B cell (primary cell): Measurements from ENCODE around the gene PDE11A. TPM values are rescaled to one million over a fixed set of nuclear protein-coding genes. Genes with fewer than 3 reads are reported as not detected.
A peak's percentile ranks its signal among the peaks of the same experiment; 100 is the strongest.

Experiments used
- ATAC-seq: fragments of 200-7000 bp; cut with Tn5 transposase; one replicate; pipeline ENCODE4 v1.10.0; 2021; ENCODE audit warnings: low read depth, mild to moderate bottlenecking, moderate number of reproducible peaks, moderate library complexity
- CTCF ChIA-PET: fragments of 350-600 bp; sonication (Branson Sonifier 250); formaldehyde crosslinking; loops from one replicate; lab custom pipeline; 2021; ENCODE audit warnings: antibody characterized with exemption, inconsistent platforms; lab: Charles Lee
- POLR2A ChIA-PET: fragments of 350-600 bp; sonication (Branson Sonifier 250); formaldehyde crosslinking; loops from one replicate; lab custom pipeline; 2021; ENCODE audit warnings: antibody characterized with exemption; lab: Charles Lee
- DNase-seq: peaks from one replicate; pipeline ENCODE4 v3.0.0; 2013
- H2AFZ ChIP-seq: 2 replicates; pipeline ENCODE4 v1.6.1; 2012; ENCODE audit warnings: mild to moderate bottlenecking, low read depth, low read length; ENCODE audit not compliant: insufficient read depth, poor library complexity, severe bottlenecking
- H3K27ac ChIP-seq, 2 donors: 1 replicate in 1 of 2; 2 replicates in 1 of 2; pipeline ENCODE4 v1.5.1; 2012 to 2013; ENCODE audit warnings: low read length in 2 of 2, mild to moderate bottlenecking in 2 of 2, moderate library complexity in 1 of 2
- H3K27me3 ChIP-seq, 4 experiments: fragments of 200-600 bp in 1 of 4; sonication (generic) in 1 of 4; replicated peaks in 1 of 4; 1 replicate in 2 of 4; 2 replicates in 2 of 4; pipeline versions ENCODE4 v1.6.1 to v1.7.0; 2013 to 2016; ENCODE audit warnings: low read length in 3 of 4, mild to moderate bottlenecking in 2 of 4, mixed read lengths in 1 of 4, moderate library complexity in 1 of 4; ENCODE audit not compliant: insufficient read depth in 4 of 4, control insufficient read depth in 3 of 4; ENCODE audit errors: control extremely low read depth in 1 of 4
- H3K36me3 ChIP-seq, 2 experiments: replicated peaks in 1 of 2; 1 replicate in 1 of 2; 2 replicates in 1 of 2; pipeline versions ENCODE4 v1.6.1 to v1.7.1; 2013; ENCODE audit warnings: low read length in 1 of 2; ENCODE audit not compliant: insufficient read depth in 2 of 2, control insufficient read depth in 1 of 2; ENCODE audit errors: control extremely low read depth in 1 of 2, extremely low read depth in 1 of 2
- H3K4me1 ChIP-seq, 2 donors: fragments of 200-600 bp in 1 of 2; sonication (generic) in 1 of 2; 1 replicate in 1 of 2; 2 replicates in 1 of 2; pipeline versions ENCODE4 v1.5.1 to v1.6.1; 2013 to 2017; ENCODE audit warnings: low read length in 2 of 2; ENCODE audit not compliant: control insufficient read depth in 2 of 2, insufficient read depth in 2 of 2
- H3K4me2 ChIP-seq: replicated peaks from 2 replicates; pipeline ENCODE3; 2012; ENCODE audit warnings: mild to moderate bottlenecking, low read depth, low read length; ENCODE audit not compliant: poor library complexity, severe bottlenecking
- H3K4me3 ChIP-seq, 5 experiments: fragments of 200-600 bp in 1 of 5; sonication (generic) in 1 of 5; 1 replicate in 3 of 5; 2 replicates in 2 of 5; pipeline versions ENCODE4 v1.5.1 to v1.7.0; 2011 to 2016; ENCODE audit warnings: low read length in 4 of 5, mild to moderate bottlenecking in 4 of 5, low read depth in 2 of 5, control low read depth in 1 of 5, moderate library complexity in 1 of 5; ENCODE audit not compliant: insufficient read depth in 1 of 5; ENCODE audit errors: control extremely low read depth in 1 of 5, extremely low read depth in 1 of 5
- H3K79me2 ChIP-seq: fragments of 200-600 bp; sonication (generic); one replicate; pipeline ENCODE4 v1.6.0; 2016; ENCODE audit warnings: low read length; ENCODE audit not compliant: control insufficient read depth, insufficient read depth
- H3K9ac ChIP-seq: fragments of 200-600 bp; sonication (generic); 2 replicates; pipeline ENCODE4 v1.6.1; 2017; ENCODE audit warnings: mild to moderate bottlenecking, low read length, moderate library complexity
- H3K9me3 ChIP-seq, 3 donors: one replicate each; pipeline versions ENCODE4 v1.6.1 to v1.7.1; 2013; ENCODE audit warnings: low read length in 2 of 3; ENCODE audit not compliant: control insufficient read depth in 2 of 3, insufficient read depth in 1 of 3; ENCODE audit errors: control extremely low read depth in 1 of 3
- H4K20me1 ChIP-seq: 2 replicates; pipeline ENCODE4 v1.6.0; 2012; ENCODE audit warnings: mild to moderate bottlenecking, low read length; ENCODE audit not compliant: insufficient read depth, control insufficient read depth, poor library complexity, severe bottlenecking
- H3K27ac Mint-ChIP-seq: one replicate; pipeline ENCODE4 v1.8.0; 2021; ENCODE audit warnings: mixed read lengths
- H3K27me3 Mint-ChIP-seq: one replicate; pipeline ENCODE4 v1.8.0; 2021; ENCODE audit warnings: mixed read lengths
- H3K4me1 Mint-ChIP-seq: one replicate; pipeline ENCODE4 v1.8.0; 2021; ENCODE audit warnings: mixed read lengths
- H3K4me3 Mint-ChIP-seq: one replicate; pipeline ENCODE4 v1.8.0; 2021; ENCODE audit warnings: mixed read lengths
- H3K9me3 Mint-ChIP-seq: one replicate; pipeline ENCODE4 v1.8.0; 2022; ENCODE audit warnings: mixed read lengths; ENCODE audit not compliant: insufficient read depth
- EZH2 ChIP-seq: IDR thresholded peaks from 2 replicates; pipeline ENCODE4 v1.6.1; 2012; ENCODE audit warnings: borderline replicate concordance, low read depth, mild to moderate bottlenecking, moderate library complexity, low read length; ENCODE audit not compliant: insufficient read depth, poor library complexity, severe bottlenecking
- WGBS: methylation state at CpG from one replicate; pipeline ENCODE4 v1.1.5; 2013; ENCODE audit warnings: missing lambda C conversion rate; ENCODE audit not compliant: insufficient coverage; 5-methylcytosine and 5-hydroxymethylcytosine counted together
- intact Hi-C: fragments of 100-400 bp; cut with micrococcal nuclease; formaldehyde crosslinking; loops from one replicate; pipeline ENCODE4 v1.10.0; 2022
- polyA plus RNA-seq: library from polyadenylated mRNA; depleted of rRNA; stranded (reverse); fragments of >200 nt; gene quantifications from 2 replicates; pipeline ENCODE4 v1.2.3, GENCODE V29; 2012
- total RNA-seq, 2 donors: library from RNA; stranded (reverse); fragments of 120-200 nt in 1 of 2; gene quantifications; 1 replicate in 1 of 2; 2 replicates in 1 of 2; pipeline versions ENCODE4 v1.2.3 to v1.2.4, GENCODE V29; 2013 to 2022
- TF ChIP-seq, protein P1 (sequence below): fragments of 200-600 bp; IDR thresholded peaks from one replicate; pipeline ENCODE4 v1.8.0; 2022; ENCODE audit warnings: antibody characterized with exemption, mild to moderate bottlenecking

Gene PDE11A
- total and polyA plus RNA-seq, 2 donors (not counting 1 experiment from before 2014, with no cell fraction given), result 0.25 TPM; not detected in 1

DNA sequence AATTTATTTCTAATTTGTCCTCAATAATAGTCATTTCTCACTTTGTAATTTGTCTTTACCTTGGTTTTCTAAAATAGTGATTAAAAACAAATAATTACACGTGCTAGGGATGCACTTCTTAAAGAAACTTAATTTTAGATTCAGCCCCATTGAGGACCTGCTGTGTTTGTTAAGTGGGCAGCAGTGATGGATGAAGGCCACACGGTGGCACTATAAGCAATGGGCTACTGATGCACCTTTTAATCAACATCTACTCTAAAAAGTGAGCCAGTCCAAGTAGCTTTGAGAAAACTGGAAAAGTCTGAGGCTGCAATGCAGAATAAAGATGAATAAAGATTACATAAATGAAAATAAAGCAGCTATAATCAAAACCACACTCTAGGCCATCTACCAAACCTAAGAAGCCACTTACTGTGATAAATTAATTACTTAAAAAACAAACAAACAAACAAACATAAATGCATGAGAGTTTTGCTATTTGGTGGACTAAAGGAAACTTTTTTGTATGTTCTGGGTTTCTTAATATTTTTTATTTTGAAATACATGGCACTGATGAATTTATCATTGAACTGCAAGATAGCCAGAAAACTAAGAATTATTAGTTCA is 89.3 kb downstream of the PDE11A start:
- Histone ChIP-seq H3K79me2 (no peaks in the 10 kb centered on the region), H3K36me3 (no peaks in the 10 kb centered on the region), H3K4me2 (no peak overlapping the region), H3K27me3 (no peaks in the 10 kb centered on the region), H3K4me3 (no peak overlapping the region), H2AFZ (no peak overlapping the region), H3K9ac (no peak overlapping the region), H3K4me1 (no peaks in the 10 kb centered on the region), H3K27ac (no peak overlapping the region), H4K20me1 (no peaks in the 10 kb centered on the region), H3K9me3 (no peaks in the 10 kb centered on the region)
- DNase-seq (peak; percentile 8), ATAC-seq (no peak)
- ChIA-PET CTCF (interaction anchor here (2.1 kb wide), 1 partner anchor 10 kb away, joined by 6 read pairs; no protein-coding TSS in a partner anchor), POLR2A (no interaction called here)
- no peaks in the 10 kb centered on the region for H3K9me3 Mint-ChIP-seq
- H3K4me3 Mint-ChIP-seq, result no peak overlapping the region
- WGBS, result no CpG with 5 or more reads among the region's 2 CpGs
- peaks cover 6% of the 10 kb centered on the region for H3K27me3 Mint-ChIP-seq
- H3K4me1 Mint-ChIP-seq, result no peaks in the 10 kb centered on the region
- TF ChIP-seq, protein P1, sequence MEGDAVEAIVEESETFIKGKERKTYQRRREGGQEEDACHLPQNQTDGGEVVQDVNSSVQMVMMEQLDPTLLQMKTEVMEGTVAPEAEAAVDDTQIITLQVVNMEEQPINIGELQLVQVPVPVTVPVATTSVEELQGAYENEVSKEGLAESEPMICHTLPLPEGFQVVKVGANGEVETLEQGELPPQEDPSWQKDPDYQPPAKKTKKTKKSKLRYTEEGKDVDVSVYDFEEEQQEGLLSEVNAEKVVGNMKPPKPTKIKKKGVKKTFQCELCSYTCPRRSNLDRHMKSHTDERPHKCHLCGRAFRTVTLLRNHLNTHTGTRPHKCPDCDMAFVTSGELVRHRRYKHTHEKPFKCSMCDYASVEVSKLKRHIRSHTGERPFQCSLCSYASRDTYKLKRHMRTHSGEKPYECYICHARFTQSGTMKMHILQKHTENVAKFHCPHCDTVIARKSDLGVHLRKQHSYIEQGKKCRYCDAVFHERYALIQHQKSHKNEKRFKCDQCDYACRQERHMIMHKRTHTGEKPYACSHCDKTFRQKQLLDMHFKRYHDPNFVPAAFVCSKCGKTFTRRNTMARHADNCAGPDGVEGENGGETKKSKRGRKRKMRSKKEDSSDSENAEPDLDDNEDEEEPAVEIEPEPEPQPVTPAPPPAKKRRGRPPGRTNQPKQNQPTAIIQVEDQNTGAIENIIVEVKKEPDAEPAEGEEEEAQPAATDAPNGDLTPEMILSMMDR, result peak; percentile 69
- TF ChIP-seq EZH2, result no peak
- no peak overlapping the region for H3K27ac Mint-ChIP-seq
- intact Hi-C loops, result no loop called here

DNA sequence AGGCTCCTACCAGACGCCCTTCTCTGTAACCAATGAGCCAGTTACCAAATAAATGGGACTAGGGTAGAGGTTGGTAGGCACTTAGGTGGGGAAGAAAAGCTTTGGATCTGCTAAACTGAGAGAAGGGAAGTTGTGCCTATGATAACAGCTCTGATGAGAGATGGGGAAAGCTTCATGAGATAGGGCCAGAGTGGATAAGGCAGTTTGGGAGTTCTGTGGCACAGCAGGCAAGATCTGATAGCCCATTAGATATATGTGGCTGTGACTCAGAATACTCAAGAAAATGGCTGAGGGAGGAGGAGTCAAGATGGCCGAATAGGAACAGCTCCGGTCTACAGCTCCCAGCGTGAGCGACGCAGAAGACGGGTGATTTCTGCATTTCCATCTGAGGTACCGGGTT is 99.8 kb downstream of the PDE11A start:
- H3K27ac ChIP-seq, result no peak overlapping the region
- DNase-seq, result no peak
- H3K27me3 ChIP-seq, result no peaks in the 10 kb centered on the region
- no peaks in the 10 kb centered on the region for H3K9me3 ChIP-seq
- H3K27me3 Mint-ChIP-seq, result no peaks in the 10 kb centered on the region
- H3K9me3 Mint-ChIP-seq, result no peaks in the 10 kb centered on the region
- no CpG with 5 or more reads among the region's 8 CpGs for WGBS
- no peak for TF ChIP-seq EZH2
- TF ChIP-seq, protein P1, result no peak
- H3K9ac ChIP-seq, result no peak overlapping the region
- no peaks in the 10 kb centered on the region for H3K36me3 ChIP-seq
- H3K4me3 ChIP-seq, result no peak overlapping the region
- H3K4me3 Mint-ChIP-seq, result no peak overlapping the region
- ATAC-seq, result no peak
- H3K4me1 Mint-ChIP-seq, result no peaks in the 10 kb centered on the region
- H4K20me1 ChIP-seq, result no peaks in the 10 kb centered on the region
- H2AFZ ChIP-seq, result no peak overlapping the region
- POLR2A ChIA-PET, result no interaction called here
- H3K4me2 ChIP-seq, result no peak overlapping the region
- intact Hi-C loops, result no loop called here
- H3K4me1 ChIP-seq, result no peaks in the 10 kb centered on the region
- no peaks in the 10 kb centered on the region for H3K79me2 ChIP-seq
- CTCF ChIA-PET, result no interaction called here
- H3K27ac Mint-ChIP-seq, result no peak overlapping the region
